ENCODE measurements around the gene NSMCE1. TPM values are rescaled to one million over a fixed set of nuclear protein-coding genes. Genes with fewer than 3 reads are reported as not detected.

Gene NSMCE1
- total RNA-seq, 2 experiments from 2014 or later: 31.9 to 33.9 TPM

DNA sequence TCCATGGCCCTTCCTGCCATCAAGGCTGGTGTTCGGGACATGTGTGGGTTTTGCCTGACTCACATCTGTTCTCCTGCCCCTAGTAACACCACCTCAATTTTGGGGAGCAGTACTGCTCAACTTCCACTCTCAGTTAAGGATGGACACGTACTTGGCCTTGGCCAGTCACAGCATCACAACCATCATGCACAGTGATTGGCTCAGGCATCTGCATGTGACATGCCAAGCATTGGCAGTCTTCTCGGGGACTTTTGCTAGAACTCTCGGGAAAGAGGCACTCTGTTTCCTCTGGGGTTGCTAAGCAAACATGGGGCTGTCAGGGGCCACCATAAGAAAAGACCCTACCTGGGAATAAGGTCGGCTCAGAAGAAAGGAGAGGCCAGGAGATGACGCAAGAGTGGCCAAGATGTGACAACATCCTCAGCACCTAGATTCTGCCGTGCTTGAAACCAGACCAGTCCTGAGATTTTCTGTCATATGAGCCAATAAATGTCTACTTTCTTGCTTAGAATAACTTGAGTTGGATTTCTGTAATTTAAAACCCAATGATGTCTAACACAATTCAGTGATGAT lies 77.1 kb downstream of the NSMCE1 start:
- H3K27ac ChIP-seq (ENCODE audit: low read depth in 1 of 2, low read length in 2 of 2): no peak overlapping the region
- no peaks in the 10 kb centered on the region for H3K36me3 ChIP-seq (ENCODE audit: insufficient read depth, low read length)
- intact Hi-C loops (cut with DNase I, micrococcal nuclease): loop anchor here in 1 of 2 experiments (5.0 kb wide), 1 partner anchor 34 kb away; no protein-coding TSS in a partner anchor
- Mint-ChIP-seq H3K4me1 (ENCODE audit: low read depth) (peaks cover 50% of the 10 kb centered on the region), H3K27ac (no peak overlapping the region), H3K27me3 (no peaks in the 10 kb centered on the region), H3K36me3 (ENCODE audit: low read depth) (no peaks in the 10 kb centered on the region), H3K9me3 (peaks cover 3% of the 10 kb centered on the region), H3K4me3 (no peak overlapping the region)
- H3K9me3 ChIP-seq (ENCODE audit: control insufficient read depth in 1 of 2, insufficient read depth in 1 of 2, low read length in 2 of 2): peaks cover 0 to 5% of the 10 kb centered on the region in 2 experiments
- ChIA-PET CTCF (interaction anchor here (0.9 to 1.0 kb wide), 2 partner anchors 12 to 22 kb away, joined by 3 read pairs; no protein-coding TSS in a partner anchor), POLR2A (interaction anchor here (1.8 kb wide), 1 partner anchor 12 kb away, joined by 6 read pairs; the partner anchor contains the start of gene KDM8)
- H3K4me1 ChIP-seq (ENCODE audit: insufficient read depth, low read length): peaks cover 31% of the 10 kb centered on the region
- no peak for DNase-seq
- no peaks in the 10 kb centered on the region for H3K27me3 ChIP-seq (ENCODE audit: control insufficient read depth in 1 of 2, insufficient read depth in 2 of 2, low read length in 2 of 2)
- ATAC-seq (ENCODE audit: poor library complexity): no peak
- H3K4me3 ChIP-seq (ENCODE audit: low read length): no peak overlapping the region
- TF ChIP-seq, protein P1, sequence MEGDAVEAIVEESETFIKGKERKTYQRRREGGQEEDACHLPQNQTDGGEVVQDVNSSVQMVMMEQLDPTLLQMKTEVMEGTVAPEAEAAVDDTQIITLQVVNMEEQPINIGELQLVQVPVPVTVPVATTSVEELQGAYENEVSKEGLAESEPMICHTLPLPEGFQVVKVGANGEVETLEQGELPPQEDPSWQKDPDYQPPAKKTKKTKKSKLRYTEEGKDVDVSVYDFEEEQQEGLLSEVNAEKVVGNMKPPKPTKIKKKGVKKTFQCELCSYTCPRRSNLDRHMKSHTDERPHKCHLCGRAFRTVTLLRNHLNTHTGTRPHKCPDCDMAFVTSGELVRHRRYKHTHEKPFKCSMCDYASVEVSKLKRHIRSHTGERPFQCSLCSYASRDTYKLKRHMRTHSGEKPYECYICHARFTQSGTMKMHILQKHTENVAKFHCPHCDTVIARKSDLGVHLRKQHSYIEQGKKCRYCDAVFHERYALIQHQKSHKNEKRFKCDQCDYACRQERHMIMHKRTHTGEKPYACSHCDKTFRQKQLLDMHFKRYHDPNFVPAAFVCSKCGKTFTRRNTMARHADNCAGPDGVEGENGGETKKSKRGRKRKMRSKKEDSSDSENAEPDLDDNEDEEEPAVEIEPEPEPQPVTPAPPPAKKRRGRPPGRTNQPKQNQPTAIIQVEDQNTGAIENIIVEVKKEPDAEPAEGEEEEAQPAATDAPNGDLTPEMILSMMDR (IDR thresholded peaks at IDR 0.05): no peak

- no peaks in the 10 kb centered on the region for H3K36me3 Mint-ChIP-seq (ENCODE audit: low read depth)
- TF ChIP-seq, protein P1 (IDR thresholded peaks at IDR 0.05): no peak
- H3K4me1 Mint-ChIP-seq (ENCODE audit: low read depth): peaks cover 48% of the 10 kb centered on the region
- DNase-seq (no peak), ATAC-seq (ENCODE audit: poor library complexity) (no peak)
- no peaks in the 10 kb centered on the region for H3K27me3 Mint-ChIP-seq
- no peak overlapping the region for H3K4me3 ChIP-seq (ENCODE audit: low read length)
- H3K27me3 ChIP-seq (ENCODE audit: control insufficient read depth in 1 of 2, insufficient read depth in 2 of 2, low read length in 2 of 2): no peaks in the 10 kb centered on the region
- H3K36me3 ChIP-seq (ENCODE audit: insufficient read depth, low read length): no peaks in the 10 kb centered on the region
- H3K27ac ChIP-seq (ENCODE audit: low read depth in 1 of 2, low read length in 2 of 2): no peak overlapping the region
- peaks cover 0 to 5% of the 10 kb centered on the region in 2 experiments for H3K9me3 ChIP-seq (ENCODE audit: control insufficient read depth in 1 of 2, insufficient read depth in 1 of 2, low read length in 2 of 2)
- no peak overlapping the region for H3K4me3 Mint-ChIP-seq
- intact Hi-C loops (cut with DNase I, micrococcal nuclease): loop anchor here in 1 of 2 experiments (5.0 kb wide), 1 partner anchor 33 kb away; no protein-coding TSS in a partner anchor
- CTCF ChIA-PET: interaction anchor here (1.0 kb wide), 1 partner anchor 21 kb away, joined by 3 read pairs; no protein-coding TSS in a partner anchor
- H3K27ac Mint-ChIP-seq: no peak overlapping the region
- H3K9me3 Mint-ChIP-seq: no peaks in the 10 kb centered on the region
- POLR2A ChIA-PET: interaction anchor here (0.8 to 1.8 kb wide), 2 partner anchors 10 to 13 kb away, joined by 3 to 6 read pairs; partner anchors contain the start of gene KDM8
- H3K4me1 ChIP-seq (ENCODE audit: insufficient read depth, low read length): peaks cover 21% of the 10 kb centered on the region
Measured at GRCh38 chr16:27190316-27190871, 78.2 kb downstream of the NSMCE1 start.

DNA sequence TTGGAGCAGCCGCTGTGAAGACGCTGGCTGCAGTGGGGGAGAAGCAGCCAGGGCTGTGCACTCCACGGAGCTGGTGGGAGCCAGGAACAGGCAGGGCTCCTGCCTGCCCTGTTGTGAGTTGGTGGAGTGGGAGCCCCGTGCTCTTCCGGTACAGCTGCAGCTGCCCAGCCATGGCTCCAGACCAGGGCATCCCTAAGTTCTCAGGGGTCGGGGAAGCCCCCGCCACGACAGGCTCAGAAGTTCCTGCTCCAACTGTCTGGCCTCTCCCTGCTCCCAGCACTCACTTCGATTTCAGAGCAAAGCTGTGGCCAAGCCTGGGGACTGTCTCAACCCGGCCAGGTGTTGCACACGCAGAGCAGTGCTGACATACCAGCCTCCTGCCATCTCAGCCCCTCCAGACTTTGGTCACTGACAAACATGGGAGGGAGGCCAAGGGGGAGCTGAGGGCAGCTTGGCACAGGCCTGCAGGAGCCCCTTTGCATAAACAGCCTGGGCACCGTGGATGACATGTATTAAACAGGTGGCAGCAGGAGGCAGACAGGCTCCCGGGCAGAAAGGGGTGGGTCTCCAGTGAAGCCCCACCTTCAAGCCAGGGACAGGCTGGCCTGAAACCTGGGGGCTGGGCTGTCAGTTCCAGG lies 79.1 kb downstream of the NSMCE1 start:
- POLR2A ChIA-PET: no interaction called here
- H3K36me3 Mint-ChIP-seq (ENCODE audit: low read depth): no peaks in the 10 kb centered on the region

More for the DNA sequence above, 79.1 kb downstream of the NSMCE1 start:
- no peaks in the 10 kb centered on the region for H3K27me3 Mint-ChIP-seq
- Histone ChIP-seq H3K27me3 (ENCODE audit: control insufficient read depth in 1 of 2, insufficient read depth in 2 of 2, low read length in 2 of 2) (no peaks in the 10 kb centered on the region), H3K27ac (ENCODE audit: low read depth in 1 of 2, low read length in 2 of 2) (no peak overlapping the region), H3K36me3 (ENCODE audit: insufficient read depth, low read length) (no peaks in the 10 kb centered on the region), H3K4me1 (ENCODE audit: insufficient read depth, low read length) (peaks cover 13% of the 10 kb centered on the region), H3K9me3 (ENCODE audit: control insufficient read depth in 1 of 2, insufficient read depth in 1 of 2, low read length in 2 of 2) (peaks cover 0 to 5% of the 10 kb centered on the region in 2 experiments), H3K4me3 (ENCODE audit: low read length) (no peak overlapping the region)
- peaks cover 43% of the 10 kb centered on the region for H3K4me1 Mint-ChIP-seq (ENCODE audit: low read depth)
- CTCF ChIA-PET: interaction anchor here (2.8 kb wide), 1 partner anchor 10 kb away, joined by 9 read pairs; no protein-coding TSS in a partner anchor
- no peak overlapping the region for H3K27ac Mint-ChIP-seq
- TF ChIP-seq, protein P1 (IDR thresholded peaks at IDR 0.05): no peak
- intact Hi-C loops (cut with DNase I, micrococcal nuclease): no loop called here
- no peak for DNase-seq
- ATAC-seq (ENCODE audit: poor library complexity): no peak
- H3K9me3 Mint-ChIP-seq: no peaks in the 10 kb centered on the region
- H3K4me3 Mint-ChIP-seq: no peak overlapping the region

Measured in CD4-positive, alpha-beta T cell (primary cell).